Mesothelial cell of epicardium (in vitro differentiated cells): Measurements from ENCODE around the gene NTSR2. TPM values are rescaled to one million over a fixed set of nuclear protein-coding genes. Genes with fewer than 3 reads are reported as not detected.

Source experiments
- DNase-seq, 2 experiments: peaks; one replicate each; pipeline ENCODE4 v3.0.0; 2021; ENCODE audit warnings: low spot score in 2 of 2; ENCODE audit not compliant: unreplicated experiment in 2 of 2
- H3K27ac Mint-ChIP-seq: 2 replicates; pipeline ENCODE4 v1.8.0; 2021; ENCODE audit warnings: mixed read lengths
- H3K27me3 Mint-ChIP-seq: 2 replicates; pipeline ENCODE4 v1.8.0; 2021; ENCODE audit warnings: low read depth, mixed read lengths
- H3K36me3 Mint-ChIP-seq: 2 replicates; pipeline ENCODE4 v1.8.0; 2021; ENCODE audit warnings: mixed read lengths
- H3K4me1 Mint-ChIP-seq: 2 replicates; pipeline ENCODE4 v1.8.0; 2021; ENCODE audit warnings: mixed read lengths
- H3K4me3 Mint-ChIP-seq: 2 replicates; pipeline ENCODE4 v1.8.0; 2021; ENCODE audit warnings: mild to moderate bottlenecking, moderate library complexity, mixed read lengths
- H3K9me3 Mint-ChIP-seq: 2 replicates; pipeline ENCODE4 v1.8.0; 2021; ENCODE audit warnings: mixed read lengths
- total RNA-seq: library from RNA; stranded (reverse); gene quantifications from 3 replicates; pipeline ENCODE4 v1.2.1, GENCODE V29; 2021
- TF ChIP-seq, protein P1 (sequence below): fragments of 200-600 bp; sonication (generic); IDR thresholded peaks from one replicate; pipeline ENCODE4 v1.5.0; 2021; ENCODE audit warnings: antibody characterized with exemption; ENCODE audit not compliant: unreplicated experiment

NTSR2 gene
- total RNA-seq, 1 donor from 2014 or later: not detected

DNA sequence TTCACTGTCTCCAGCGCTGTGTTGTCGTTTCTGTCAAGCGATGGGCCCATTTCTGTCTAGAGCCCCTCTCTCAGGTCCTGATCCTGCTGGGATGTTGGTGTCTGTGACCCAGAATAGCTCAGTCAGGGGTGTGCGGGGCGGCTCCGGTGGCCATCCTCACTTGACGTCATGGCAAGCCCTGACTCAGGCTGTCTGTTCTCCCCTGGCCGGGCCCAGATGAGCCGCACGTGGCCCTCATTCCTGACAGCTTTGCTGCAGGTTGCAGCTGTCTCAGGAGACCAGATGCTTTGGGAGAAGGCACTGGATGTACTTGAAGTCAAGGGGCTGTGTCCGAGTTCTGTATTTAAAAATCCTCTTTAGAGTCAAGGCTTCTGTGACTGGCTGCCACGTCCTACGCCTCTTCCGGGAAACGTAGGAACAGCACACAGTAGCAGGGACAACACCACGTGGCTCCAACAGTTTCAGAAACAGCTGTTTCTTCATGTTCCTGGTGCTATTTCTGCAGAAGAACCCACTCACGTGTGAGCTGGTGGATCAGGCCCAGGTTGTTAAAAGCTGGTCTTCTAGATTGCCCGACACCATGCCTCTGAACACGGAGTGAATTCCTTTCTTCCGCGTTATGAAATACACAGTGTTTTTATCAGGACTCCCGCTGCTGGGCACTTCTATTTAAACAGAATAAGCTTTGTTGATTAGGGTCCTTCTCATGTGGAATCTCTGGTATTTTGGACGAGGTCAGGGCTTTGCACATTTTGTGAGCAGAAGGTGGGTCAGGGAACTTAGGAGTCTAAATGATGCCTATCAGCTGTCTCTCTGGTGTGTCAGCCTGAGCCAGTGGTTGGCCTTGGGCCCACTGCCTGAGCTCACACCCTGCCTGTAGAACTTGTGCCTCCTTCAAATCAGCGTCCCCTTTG lies 28.3 kb upstream of the NTSR2 start:
- H3K27ac Mint-ChIP-seq: no peak overlapping the region
- no peaks in the 10 kb centered on the region for H3K4me1 Mint-ChIP-seq
- no peaks in the 10 kb centered on the region for H3K36me3 Mint-ChIP-seq
- H3K27me3 Mint-ChIP-seq: no peaks in the 10 kb centered on the region
- DNase-seq: no peak
- TF ChIP-seq, protein P1, sequence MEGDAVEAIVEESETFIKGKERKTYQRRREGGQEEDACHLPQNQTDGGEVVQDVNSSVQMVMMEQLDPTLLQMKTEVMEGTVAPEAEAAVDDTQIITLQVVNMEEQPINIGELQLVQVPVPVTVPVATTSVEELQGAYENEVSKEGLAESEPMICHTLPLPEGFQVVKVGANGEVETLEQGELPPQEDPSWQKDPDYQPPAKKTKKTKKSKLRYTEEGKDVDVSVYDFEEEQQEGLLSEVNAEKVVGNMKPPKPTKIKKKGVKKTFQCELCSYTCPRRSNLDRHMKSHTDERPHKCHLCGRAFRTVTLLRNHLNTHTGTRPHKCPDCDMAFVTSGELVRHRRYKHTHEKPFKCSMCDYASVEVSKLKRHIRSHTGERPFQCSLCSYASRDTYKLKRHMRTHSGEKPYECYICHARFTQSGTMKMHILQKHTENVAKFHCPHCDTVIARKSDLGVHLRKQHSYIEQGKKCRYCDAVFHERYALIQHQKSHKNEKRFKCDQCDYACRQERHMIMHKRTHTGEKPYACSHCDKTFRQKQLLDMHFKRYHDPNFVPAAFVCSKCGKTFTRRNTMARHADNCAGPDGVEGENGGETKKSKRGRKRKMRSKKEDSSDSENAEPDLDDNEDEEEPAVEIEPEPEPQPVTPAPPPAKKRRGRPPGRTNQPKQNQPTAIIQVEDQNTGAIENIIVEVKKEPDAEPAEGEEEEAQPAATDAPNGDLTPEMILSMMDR: no peak
- no peak overlapping the region for H3K4me3 Mint-ChIP-seq
- no peaks in the 10 kb centered on the region for H3K9me3 Mint-ChIP-seq

DNA sequence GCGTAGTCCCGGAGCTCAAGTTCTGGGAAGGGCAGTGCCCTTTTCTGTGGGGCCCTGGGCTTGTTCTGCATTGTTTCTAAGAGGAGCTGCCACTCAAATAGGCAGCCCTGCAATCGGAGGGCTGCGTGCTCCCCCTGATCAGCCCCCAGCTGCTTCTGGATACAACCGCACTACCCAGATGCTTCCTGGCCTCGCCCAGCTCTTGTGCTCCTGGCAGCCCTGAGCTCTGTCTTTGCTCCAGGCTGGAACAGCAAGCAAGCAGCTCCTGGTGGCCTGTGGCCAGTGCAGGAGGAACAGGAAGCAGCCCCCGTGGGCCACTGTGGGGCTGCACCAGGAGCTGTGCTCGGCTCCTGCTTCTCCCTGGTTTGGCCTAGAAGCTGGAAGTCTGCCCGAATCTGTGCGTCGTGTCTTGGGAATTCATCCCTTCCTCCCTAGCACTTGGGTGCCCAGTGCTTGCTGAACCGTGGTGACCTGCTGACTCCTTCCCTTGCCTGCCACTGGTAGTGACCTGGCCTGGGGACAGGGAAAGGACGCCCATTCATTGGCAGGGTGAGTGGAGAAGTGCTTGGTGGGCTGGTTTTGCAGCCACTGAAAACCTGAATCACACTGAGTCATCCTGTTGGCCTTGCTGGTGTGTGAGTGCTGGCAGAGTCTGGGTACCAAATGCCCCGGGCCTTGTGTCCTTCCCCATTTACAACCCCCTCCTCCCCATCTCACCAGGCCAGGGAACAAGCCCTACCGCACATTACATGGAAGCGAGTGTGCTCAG lies 27.3 kb upstream of the NTSR2 start:
- TF ChIP-seq, protein P1: no peak
- H3K27me3 Mint-ChIP-seq: no peaks in the 10 kb centered on the region
- H3K4me3 Mint-ChIP-seq: no peak overlapping the region
- H3K4me1 Mint-ChIP-seq: no peaks in the 10 kb centered on the region
- H3K9me3 Mint-ChIP-seq: no peaks in the 10 kb centered on the region
- DNase-seq: no peak
- H3K36me3 Mint-ChIP-seq: no peaks in the 10 kb centered on the region
- H3K27ac Mint-ChIP-seq: no peak overlapping the region

DNA sequence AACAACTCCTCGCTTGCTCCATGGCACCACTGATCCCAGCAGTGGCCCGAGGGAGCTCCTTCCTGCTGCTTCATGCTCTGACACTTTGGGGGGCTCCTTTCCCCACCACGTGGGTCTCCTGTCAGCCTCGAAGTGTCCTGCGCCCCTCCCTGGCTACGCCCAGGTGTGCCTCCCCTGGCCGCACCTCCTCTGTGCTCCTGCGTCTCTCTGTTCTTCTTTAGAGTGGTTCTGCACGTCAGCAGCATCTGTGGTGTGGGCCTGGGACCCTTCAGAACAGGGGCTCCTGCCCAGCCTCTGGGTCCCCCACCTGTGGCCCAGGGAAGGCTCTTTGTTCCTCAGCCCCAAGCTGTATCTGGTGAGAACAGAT lies 26.7 kb upstream of the NTSR2 start:
- no peak overlapping the region for H3K27ac Mint-ChIP-seq
- no peaks in the 10 kb centered on the region for H3K4me1 Mint-ChIP-seq
- H3K27me3 Mint-ChIP-seq: no peaks in the 10 kb centered on the region
- H3K36me3 Mint-ChIP-seq: no peaks in the 10 kb centered on the region
- no peak for DNase-seq
- TF ChIP-seq, protein P1: no peak
- H3K9me3 Mint-ChIP-seq: no peaks in the 10 kb centered on the region
- no peak overlapping the region for H3K4me3 Mint-ChIP-seq

DNA sequence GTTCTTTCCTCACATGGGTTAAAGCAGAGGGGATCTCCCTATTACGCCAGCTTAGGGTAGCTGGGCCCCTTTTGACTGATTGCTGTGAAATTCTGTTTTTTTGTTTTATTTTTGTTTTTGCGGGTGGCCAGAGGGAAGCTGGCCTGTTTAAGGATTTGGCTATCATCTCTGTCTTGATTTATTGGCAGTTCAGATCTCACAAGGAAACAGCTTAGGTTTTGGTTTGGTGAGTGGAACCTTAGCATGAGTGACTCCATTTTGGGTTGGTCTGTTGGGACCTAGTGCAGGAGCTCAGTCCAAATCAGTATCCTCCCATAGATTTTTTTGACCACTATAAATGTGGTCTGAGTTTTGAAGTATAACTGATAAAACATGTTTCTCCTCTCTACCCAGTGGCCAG lies 25.6 kb upstream of the NTSR2 start:
- no peaks in the 10 kb centered on the region for H3K9me3 Mint-ChIP-seq
- H3K4me1 Mint-ChIP-seq: no peaks in the 10 kb centered on the region
- H3K4me3 Mint-ChIP-seq: no peak overlapping the region
- no peak for DNase-seq
- no peak overlapping the region for H3K27ac Mint-ChIP-seq
- no peaks in the 10 kb centered on the region for H3K27me3 Mint-ChIP-seq
- TF ChIP-seq, protein P1: no peak
- H3K36me3 Mint-ChIP-seq: no peaks in the 10 kb centered on the region

DNA sequence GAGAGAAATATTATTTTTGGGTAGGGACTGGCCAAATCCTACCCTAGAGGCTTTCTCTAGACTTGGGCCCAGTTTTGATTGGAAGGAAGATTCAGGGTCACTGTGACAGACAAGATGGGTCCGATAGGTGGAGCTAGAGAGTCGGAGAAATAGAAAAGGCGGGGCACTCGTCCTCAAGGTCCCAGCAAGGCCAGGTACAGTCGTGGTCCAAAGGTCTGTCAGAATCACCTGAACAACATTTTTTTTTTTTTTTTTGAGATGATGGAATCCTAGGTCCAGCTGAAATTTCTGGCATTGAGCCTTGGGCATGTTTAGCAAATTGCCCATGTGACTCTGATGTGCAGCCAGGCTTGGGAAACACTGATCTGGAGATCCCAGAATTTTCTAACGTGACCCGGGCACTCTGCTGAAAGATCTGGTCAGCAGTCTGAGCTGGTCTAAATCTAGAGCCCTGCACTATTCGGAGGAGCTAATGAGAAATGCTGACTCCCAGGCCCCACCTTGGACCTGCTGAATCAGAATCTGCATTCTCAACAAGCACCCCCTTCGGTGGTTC lies 23.0 kb upstream of the NTSR2 start:
- Mint-ChIP-seq H3K4me3 (no peak overlapping the region), H3K9me3 (no peaks in the 10 kb centered on the region)
- peak in 1 of 2 experiments; percentile 59 for DNase-seq

More for the DNA sequence above, 23.0 kb upstream of the NTSR2 start:
- H3K27me3 Mint-ChIP-seq: peaks cover 6% of the 10 kb centered on the region
- TF ChIP-seq, protein P1: peak; percentile 71
- no peaks in the 10 kb centered on the region for H3K36me3 Mint-ChIP-seq
- no peak overlapping the region for H3K27ac Mint-ChIP-seq
- peaks cover 11% of the 10 kb centered on the region for H3K4me1 Mint-ChIP-seq
